ENCODE results near the gene CTTNBP2. TPM values are rescaled to one million over a fixed set of nuclear protein-coding genes. Genes with fewer than 3 reads are reported as not detected.

CTTNBP2 gene
- total RNA-seq, 1 donor from 2014 or later: 36.9 TPM

GRCh38 chr7:117858712-117859111 lies 14.5 kb downstream of the CTTNBP2 start:
- Mint-ChIP-seq H3K4me3 (no peak overlapping the region), H3K9me3 (no peaks in the 10 kb centered on the region), H3K27me3 (no peaks in the 10 kb centered on the region), H3K27ac (no peak overlapping the region), H3K36me3 (peaks cover 40% of the 10 kb centered on the region), H3K4me1 (ENCODE audit: unreplicated experiment) (peaks cover 23% of the 10 kb centered on the region)
- TF ChIP-seq, protein P1, sequence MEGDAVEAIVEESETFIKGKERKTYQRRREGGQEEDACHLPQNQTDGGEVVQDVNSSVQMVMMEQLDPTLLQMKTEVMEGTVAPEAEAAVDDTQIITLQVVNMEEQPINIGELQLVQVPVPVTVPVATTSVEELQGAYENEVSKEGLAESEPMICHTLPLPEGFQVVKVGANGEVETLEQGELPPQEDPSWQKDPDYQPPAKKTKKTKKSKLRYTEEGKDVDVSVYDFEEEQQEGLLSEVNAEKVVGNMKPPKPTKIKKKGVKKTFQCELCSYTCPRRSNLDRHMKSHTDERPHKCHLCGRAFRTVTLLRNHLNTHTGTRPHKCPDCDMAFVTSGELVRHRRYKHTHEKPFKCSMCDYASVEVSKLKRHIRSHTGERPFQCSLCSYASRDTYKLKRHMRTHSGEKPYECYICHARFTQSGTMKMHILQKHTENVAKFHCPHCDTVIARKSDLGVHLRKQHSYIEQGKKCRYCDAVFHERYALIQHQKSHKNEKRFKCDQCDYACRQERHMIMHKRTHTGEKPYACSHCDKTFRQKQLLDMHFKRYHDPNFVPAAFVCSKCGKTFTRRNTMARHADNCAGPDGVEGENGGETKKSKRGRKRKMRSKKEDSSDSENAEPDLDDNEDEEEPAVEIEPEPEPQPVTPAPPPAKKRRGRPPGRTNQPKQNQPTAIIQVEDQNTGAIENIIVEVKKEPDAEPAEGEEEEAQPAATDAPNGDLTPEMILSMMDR (conservative IDR thresholded peaks at IDR 0.05): no peak
- DNase-seq (ENCODE audit: extremely low spot score, unreplicated experiment): no peak

DNA sequence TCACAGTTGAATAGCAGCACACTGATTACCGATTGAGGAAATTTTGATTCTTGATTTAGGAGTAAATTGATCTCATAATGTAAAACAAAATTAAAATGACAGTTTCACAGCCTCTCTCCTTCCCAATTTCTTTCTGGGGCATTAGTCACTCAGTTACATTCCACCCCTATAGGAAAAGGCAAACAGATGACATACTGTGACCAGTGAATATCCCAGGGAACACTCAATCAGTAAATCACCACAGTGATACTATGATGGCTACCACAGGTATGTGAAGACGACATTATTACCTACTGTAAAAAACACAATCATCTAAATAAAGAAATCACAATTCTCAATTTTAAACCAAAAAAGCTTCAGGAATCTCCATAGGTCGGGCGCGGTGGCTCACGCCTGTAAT lies 15.5 kb downstream of the CTTNBP2 start:
- Mint-ChIP-seq H3K27me3 (no peaks in the 10 kb centered on the region), H3K4me3 (no peak overlapping the region), H3K9me3 (no peaks in the 10 kb centered on the region), H3K4me1 (ENCODE audit: unreplicated experiment) (peaks cover 18% of the 10 kb centered on the region), H3K36me3 (peaks cover 42% of the 10 kb centered on the region), H3K27ac (no peak overlapping the region)
- TF ChIP-seq, protein P1 (conservative IDR thresholded peaks at IDR 0.05): no peak
- no peak for DNase-seq (ENCODE audit: extremely low spot score, unreplicated experiment)

DNA sequence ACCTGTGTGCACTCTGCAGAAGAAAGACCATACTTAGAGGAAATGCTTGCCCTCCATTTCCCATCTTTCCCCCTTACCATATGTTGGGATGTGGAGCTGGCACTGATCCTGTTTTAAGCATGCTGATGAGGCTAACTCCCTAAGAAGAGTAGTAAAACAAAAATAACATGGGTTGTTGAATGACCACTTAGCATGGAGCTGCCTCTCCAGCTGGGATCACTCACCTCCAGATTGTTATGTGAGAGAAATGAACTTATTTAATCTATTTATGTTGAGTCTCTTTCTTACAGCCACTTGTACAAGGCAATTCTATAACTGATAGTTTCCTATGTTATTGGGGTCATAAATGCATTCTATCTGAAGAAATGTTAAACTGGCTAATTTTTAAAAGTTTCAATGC lies 17.0 kb downstream of the CTTNBP2 start:
- no peaks in the 10 kb centered on the region for H3K9me3 Mint-ChIP-seq
- no peak overlapping the region for H3K27ac Mint-ChIP-seq
- peaks cover 5% of the 10 kb centered on the region for H3K4me1 Mint-ChIP-seq (ENCODE audit: unreplicated experiment)

DNA sequence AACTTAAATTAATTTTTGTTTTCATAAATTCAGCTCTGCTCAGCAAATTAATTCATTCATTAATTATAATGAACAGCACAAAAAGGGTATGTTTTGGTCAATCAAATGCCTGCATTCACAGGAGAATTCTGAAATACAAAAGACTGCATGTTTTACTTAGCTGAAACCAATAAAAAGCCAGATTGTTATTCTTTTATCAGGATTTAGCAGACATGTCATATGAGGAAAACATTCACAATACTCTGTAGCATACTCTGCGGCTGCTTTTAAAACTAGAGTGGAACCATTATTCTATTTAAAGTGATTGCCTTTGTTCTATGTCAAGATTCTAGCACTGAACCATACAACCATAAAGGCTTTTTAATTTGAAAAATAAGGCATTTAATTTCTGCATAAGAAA lies 19.1 kb downstream of the CTTNBP2 start:
- Mint-ChIP-seq H3K9me3 (no peaks in the 10 kb centered on the region), H3K4me3 (no peak overlapping the region), H3K27ac (no peak overlapping the region), H3K27me3 (no peaks in the 10 kb centered on the region), H3K4me1 (ENCODE audit: unreplicated experiment) (no peaks in the 10 kb centered on the region), H3K36me3 (peaks cover 29% of the 10 kb centered on the region)
- TF ChIP-seq, protein P1 (conservative IDR thresholded peaks at IDR 0.05): no peak
- no peak for DNase-seq (ENCODE audit: extremely low spot score, unreplicated experiment)

More for the DNA sequence above, 17.0 kb downstream of the CTTNBP2 start:
- DNase-seq (ENCODE audit: extremely low spot score, unreplicated experiment): no peak
- peaks cover 36% of the 10 kb centered on the region for H3K36me3 Mint-ChIP-seq
- TF ChIP-seq, protein P1 (conservative IDR thresholded peaks at IDR 0.05): no peak
- no peaks in the 10 kb centered on the region for H3K27me3 Mint-ChIP-seq
- H3K4me3 Mint-ChIP-seq: no peak overlapping the region

DNA sequence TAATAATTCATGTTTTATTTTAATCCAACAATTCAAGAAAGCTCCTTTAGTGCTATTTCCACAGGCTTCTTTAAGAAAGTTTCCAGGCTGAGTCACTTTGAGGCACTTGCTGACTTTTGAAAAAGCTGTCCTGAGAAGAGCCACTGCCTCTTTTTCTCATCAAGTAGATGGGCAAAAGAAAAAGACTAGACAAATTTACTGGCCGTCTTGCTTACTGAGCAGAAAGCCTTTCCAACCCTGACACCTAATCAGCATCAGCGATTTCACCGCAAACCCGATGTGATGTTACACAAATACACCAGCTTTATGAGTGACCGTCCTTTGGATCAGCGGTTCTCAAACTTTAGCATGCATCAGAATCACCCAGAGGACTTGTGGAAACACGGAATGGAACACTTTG lies 24.3 kb downstream of the CTTNBP2 start:
- H3K27me3 Mint-ChIP-seq: no peaks in the 10 kb centered on the region
- DNase-seq (ENCODE audit: extremely low spot score, unreplicated experiment): no peak
- no peak overlapping the region for H3K27ac Mint-ChIP-seq
- TF ChIP-seq, protein P1 (conservative IDR thresholded peaks at IDR 0.05): no peak
- H3K4me3 Mint-ChIP-seq: no peak overlapping the region
- peaks cover 8% of the 10 kb centered on the region for H3K9me3 Mint-ChIP-seq
- peaks cover 36% of the 10 kb centered on the region for H3K36me3 Mint-ChIP-seq
- no peaks in the 10 kb centered on the region for H3K4me1 Mint-ChIP-seq (ENCODE audit: unreplicated experiment)

GRCh38 chr7:117844678-117845077 lies 28.6 kb downstream of the CTTNBP2 start:
- Mint-ChIP-seq H3K27me3 (no peaks in the 10 kb centered on the region), H3K4me1 (ENCODE audit: unreplicated experiment) (no peaks in the 10 kb centered on the region), H3K4me3 (no peak overlapping the region), H3K36me3 (peaks cover 48% of the 10 kb centered on the region), H3K27ac (no peak overlapping the region), H3K9me3 (peaks cover 14% of the 10 kb centered on the region)
- TF ChIP-seq, protein P1 (conservative IDR thresholded peaks at IDR 0.05): no peak
- no peak for DNase-seq (ENCODE audit: extremely low spot score, unreplicated experiment)

All from type B pancreatic cell (in vitro differentiated cells).